Superior temporal gyrus (tissue), 1 donor: Measurements from ENCODE around the gene TSPOAP1.

Experiments
- DNase-seq: peaks from one replicate; pipeline ENCODE4 v3.0.0-alpha.2; 2016; ENCODE audit errors: extremely low spot score

Gene TSPOAP1

GRCh38 chr17:58263773-58264172 lies 64.8 kb downstream of the TSPOAP1 start:
- DNase-seq = no peak

- DNase-seq = no peak
Observed at GRCh38 chr17:58262149-58262548, 66.4 kb downstream of the TSPOAP1 start.

- DNase-seq = no peak
Observed at GRCh38 chr17:58254803-58255202, 73.8 kb downstream of the TSPOAP1 start.

- no peak for DNase-seq
Observed at GRCh38 chr17:58253082-58253481, 75.5 kb downstream of the TSPOAP1 start.

- DNase-seq = no peak
Observed at GRCh38 chr17:58252141-58252540, 76.5 kb downstream of the TSPOAP1 start.
